Stimulated activated CD8-positive, alpha-beta memory T cell treated with anti-CD3 and anti-CD28 coated beads, Interleukin-12 subunit alpha, Interleukin-12 subunit beta, amount 100 ng/mL, for 4 hours (primary cell): ENCODE data around the gene ZNF593OS.

Source experiments
- DNase-seq: peaks from one replicate; pipeline ENCODE4 v3.0.0-alpha.2; 2020; ENCODE audit warnings: low read depth

Gene ZNF593OS

DNA sequence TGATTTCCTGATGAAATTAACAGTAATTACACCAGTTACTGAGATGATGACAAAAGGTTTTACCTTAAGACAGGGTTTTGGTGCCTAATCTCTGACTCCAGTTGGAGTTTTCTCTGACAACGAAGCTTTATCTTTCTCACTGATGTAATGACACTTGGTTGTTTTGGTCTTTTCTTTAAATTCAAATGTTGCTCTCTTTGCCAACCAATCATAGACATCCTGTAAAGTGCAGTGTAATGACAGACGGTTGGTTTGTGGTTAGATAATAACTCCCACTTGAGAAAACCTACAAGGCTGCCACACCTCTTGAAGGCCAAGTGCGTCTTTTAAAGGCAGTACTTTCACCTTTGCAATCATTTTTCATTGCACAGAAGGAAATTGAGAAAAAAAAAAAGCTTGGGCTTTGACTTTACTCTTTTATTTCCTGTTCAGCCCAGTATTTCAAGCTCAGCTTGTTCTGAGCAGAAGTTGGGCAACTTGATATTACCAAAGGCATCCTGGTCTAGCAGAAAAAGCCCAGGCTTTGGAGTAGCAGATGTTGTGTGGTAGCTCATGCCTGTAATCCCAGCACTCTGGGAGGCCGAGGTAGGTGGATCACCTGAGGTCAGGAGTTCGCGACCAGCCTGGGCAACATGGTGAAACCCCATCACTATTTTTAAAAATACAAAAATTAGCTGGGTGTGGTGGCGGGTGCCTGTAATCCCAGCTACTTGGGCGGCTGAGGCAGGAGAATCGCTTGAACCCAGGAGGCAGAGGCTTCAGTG lies 45.1 kb downstream of the ZNF593OS start:
- peak; percentile 10 for DNase-seq

DNA sequence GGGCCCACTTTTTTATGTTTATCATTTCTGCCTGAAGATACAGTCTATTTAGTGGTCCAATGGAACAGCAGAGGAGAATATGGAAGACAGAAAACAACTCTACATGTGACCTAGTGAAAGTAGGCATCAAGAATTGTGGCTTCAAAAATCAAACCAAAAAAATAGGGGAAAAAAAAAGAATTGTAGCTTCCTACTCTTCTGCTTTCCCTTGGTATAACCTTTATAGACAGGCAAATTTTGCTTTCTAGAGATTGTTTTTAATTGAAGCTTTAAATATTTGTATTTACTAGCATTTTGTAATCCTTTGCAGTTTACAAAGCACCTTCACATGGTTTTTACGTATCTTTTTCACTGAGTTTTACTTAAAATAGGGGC lies 45.7 kb downstream of the ZNF593OS start:
- no peak for DNase-seq

DNA sequence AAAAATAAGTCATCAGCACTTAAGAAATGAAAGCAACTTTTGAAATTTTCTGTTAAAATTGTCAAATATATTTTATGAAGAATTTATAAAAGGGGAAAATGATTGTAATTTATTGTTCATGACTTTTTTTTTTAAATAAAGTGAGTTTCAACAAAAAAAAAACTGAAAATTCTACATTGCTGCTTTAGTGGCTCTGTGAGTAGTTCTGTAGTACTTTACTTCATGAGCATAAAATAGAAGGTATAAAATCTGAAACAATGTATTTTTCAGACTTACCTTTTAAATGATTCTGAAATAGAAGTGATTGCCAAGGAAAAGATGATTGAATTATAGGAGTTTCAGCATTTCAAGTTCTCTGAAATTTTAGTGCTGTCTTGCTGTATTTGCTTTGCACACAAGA lies 46.2 kb downstream of the ZNF593OS start:
- DNase-seq: no peak

DNA sequence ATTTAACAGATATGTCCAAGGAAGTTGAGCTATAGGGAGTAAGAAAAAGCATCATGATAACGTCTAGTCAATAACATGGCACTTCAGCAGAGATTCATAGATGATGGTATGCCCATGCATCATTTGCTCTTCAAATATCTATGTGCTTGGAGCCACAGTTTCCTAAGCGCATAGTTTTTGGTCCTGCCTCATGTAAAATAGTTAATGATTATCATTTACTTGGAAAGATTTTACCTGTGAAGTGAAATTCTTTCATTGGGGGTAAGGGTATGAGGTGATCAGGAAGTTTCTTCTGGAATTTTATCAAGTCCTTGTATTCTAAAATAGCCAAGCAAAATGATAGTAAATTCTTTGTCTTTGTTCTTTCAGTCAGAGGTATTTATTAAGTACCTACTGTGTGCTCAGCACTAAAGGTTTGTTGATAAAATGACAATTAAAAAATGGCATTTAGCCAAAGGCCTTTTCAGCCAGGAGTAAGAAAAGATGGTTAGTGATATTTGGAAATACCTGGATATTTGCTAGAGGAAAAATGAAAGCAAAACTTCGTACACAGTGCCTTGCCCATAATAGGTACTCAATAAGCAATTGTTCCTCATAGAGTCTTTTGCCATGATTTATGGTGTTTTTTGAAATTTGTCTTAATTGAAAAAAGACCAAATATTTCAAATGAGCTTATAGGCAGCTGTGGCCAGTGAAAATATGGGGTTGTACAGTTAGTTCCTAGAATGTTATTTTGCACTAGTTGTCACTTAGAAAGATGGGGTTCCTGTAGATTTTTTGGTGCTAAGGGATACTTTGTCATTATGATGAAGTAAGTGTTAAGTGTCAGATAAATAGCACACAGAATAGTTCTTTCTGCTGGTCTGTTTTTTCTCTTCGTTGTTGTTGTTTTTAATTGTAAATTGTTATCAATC lies 47.0 kb downstream of the ZNF593OS start:
- no peak for DNase-seq

DNA sequence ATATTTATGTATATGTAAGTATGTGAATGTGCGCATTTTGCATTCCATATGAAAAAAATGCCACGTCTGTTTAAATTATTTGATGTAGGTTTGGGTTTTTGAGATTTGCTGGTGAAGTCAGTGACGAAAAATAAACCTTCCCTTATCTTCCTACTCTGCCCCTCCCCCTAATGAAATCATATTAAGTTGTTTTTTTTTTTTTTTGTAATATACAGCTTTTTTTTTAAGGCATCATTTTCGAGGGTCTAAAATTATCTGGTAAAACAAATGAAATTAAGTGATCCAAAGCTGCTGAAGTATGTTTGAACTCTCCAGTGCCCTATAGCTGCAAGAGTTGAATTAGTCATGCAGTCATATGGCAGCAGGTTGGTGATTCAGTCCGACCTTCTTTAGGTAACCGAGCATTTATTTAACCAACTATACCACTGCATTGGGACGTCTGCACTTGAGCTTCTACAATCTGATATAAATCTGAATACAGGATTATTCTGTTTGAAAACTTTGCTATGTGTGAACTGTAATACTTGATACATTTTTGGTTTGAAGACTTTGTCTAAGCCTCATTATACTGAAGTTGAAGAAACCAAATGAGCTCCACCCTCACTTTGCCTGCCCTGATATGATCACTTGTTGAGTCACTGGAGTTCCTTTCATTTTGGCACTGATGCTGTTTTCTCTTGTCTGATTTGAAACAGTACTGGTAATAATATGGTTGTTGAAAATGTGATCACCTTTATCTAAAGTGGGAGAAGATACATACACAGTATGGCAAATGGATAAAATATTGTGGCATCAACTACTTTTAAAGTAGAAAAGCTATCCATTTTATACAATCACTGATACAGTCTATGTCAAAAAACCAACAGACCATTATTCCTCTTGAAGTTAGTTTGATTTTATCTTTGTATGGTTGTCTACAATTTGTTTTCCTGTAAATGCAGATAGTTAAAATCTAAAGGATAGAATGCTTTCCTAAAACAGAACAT lies 48.4 kb downstream of the ZNF593OS start:
- DNase-seq: no peak

DNA sequence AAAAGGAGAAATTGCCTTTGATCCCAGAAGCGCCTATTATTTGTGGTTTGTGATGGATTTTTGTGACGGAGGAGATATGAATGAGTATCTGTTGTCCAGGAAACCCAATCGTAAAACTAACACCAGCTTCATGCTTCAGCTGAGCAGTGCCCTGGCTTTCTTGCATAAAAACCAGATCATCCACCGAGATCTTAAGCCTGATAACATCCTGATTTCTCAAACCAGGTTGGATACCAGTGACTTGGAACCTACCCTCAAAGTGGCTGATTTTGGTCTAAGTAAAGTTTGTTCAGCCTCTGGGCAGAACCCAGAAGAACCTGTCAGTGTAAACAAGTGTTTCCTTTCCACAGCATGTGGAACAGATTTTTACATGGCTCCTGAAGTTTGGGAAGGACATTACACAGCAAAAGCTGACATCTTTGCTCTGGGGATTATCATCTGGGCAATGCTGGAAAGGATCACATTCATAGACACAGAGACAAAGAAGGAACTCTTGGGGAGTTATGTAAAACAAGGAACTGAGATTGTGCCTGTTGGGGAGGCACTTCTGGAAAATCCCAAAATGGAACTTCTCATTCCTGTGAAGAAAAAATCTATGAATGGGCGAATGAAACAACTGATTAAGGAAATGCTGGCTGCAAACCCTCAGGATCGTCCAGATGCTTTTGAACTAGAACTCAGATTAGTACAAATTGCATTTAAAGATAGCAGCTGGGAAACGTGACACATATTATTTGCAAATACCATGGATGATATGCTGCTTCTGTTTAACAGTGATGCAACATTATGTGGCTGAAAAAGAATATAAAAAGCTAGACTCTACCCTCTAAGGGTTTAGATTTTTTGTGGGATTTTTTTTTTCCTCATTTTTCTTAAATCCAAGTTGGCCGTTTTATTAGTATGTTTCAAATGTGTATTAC lies 49.5 kb downstream of the ZNF593OS start:
- no peak for DNase-seq

DNA sequence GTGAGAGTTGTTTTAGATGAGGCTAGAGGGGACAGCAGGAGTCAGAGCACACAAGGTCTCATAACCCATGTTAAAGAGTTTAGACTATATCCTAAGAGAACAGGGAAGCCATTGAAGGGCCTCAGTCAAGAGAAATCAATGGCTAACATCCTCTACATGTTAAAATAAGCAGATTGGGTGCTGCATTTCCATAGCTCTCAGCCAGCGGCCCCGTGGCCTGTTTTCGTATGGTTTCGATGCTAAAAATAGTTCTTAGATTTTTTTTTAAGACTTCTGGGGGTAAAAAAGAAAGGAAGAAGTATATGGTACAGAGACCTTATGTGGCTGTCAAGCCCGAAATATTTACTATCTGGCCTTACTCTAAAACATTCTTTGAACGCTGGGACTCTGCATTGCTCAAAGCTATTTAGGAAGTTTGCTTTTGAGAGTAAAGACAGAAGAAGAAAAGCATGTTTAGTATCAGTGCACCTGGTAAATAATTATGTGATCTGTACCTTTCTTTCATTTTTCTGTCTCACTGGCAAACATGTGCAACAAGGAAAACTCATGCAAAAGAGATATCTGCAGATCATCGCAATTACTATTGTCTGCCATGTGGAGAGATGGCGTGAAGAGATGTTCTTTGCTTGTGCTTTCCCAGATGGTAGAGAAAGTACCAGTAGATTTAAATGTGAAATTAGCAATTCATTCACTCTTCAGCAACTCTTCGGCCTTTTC lies 51.6 kb downstream of the ZNF593OS start:
- DNase-seq: no peak
